Prostate gland (tissue), 2 donors: ENCODE data around the gene NSD1. TPM values are rescaled to one million over a fixed set of nuclear protein-coding genes. Genes with fewer than 3 reads are reported as not detected.

Source experiments
- DNase-seq: peaks from one replicate; pipeline ENCODE4 v3.0.0-alpha.2; 2019; ENCODE audit warnings: low spot score
- H3K27ac ChIP-seq, 2 donors: fragments of 200-600 bp; sonication (generic); 2 replicates each; pipeline ENCODE4 v1.5.1; 2017 to 2019
- H3K27me3 ChIP-seq: fragments of 200-600 bp; sonication (generic); replicated peaks from 2 replicates; pipeline ENCODE4 v1.5.1; 2019; ENCODE audit not compliant: insufficient read depth
- H3K36me3 ChIP-seq, 2 donors: fragments of 200-600 bp; sonication (generic); 1 replicate in 1 of 2; 2 replicates in 1 of 2; pipeline versions ENCODE4 v1.5.1 to v1.8.1; 2017 to 2019
- H3K4me1 ChIP-seq: fragments of 200-600 bp; sonication (generic); replicated peaks from 2 replicates; pipeline ENCODE4 v1.5.1; 2019
- H3K4me3 ChIP-seq, 2 donors: fragments of 200-600 bp; sonication (generic); 2 replicates each; pipeline ENCODE4 v1.5.1; 2017 to 2019
- H3K9me3 ChIP-seq: fragments of 200-600 bp; sonication (generic); 2 replicates; pipeline ENCODE4 v1.5.1; 2017
- CTCF ChIP-seq, 4 experiments: fragments of 200-600 bp in 2 of 4; fragments of 450-650 bp in 2 of 4; sonication (generic) in 2 of 4; IDR thresholded peaks; 1 replicate in 3 of 4; 2 replicates in 1 of 4; pipeline ENCODE4 v1.5.1; 2016 to 2019; ENCODE audit warnings: antibody characterized with exemption in 4 of 4, mild to moderate bottlenecking in 2 of 4, moderate library complexity in 2 of 4
- POLR2A ChIP-seq: fragments of 450-650 bp; IDR thresholded peaks from one replicate; pipeline ENCODE4 v1.6.1; 2016; ENCODE audit warnings: antibody characterized with exemption, mild to moderate bottlenecking
- POLR2AphosphoS5 ChIP-seq: sonication (generic); formaldehyde crosslinking; IDR thresholded peaks from one replicate; pipeline ENCODE4 v1.6.1; 2017; ENCODE audit warnings: antibody characterized with exemption
- WGBS: methylation state at CpG from one replicate; pipeline ENCODE4 v1.1.5; 2018; 5-methylcytosine and 5-hydroxymethylcytosine counted together
- intact Hi-C: fragments of 100-400 bp; cut with DNase I; formaldehyde crosslinking; loops from one replicate; pipeline ENCODE4 v1.14.2; 2022
- total RNA-seq, 2 donors: library from RNA; depleted of rRNA; stranded (reverse); fragments of >200 nt; gene quantifications; one replicate each; pipeline ENCODE4 v1.1.0, GENCODE V29; 2016

The NSD1 gene
- total RNA-seq, 2 donors from 2014 or later, result 37.2 to 53.9 TPM

- Histone ChIP-seq H3K4me1 (no peaks in the 10 kb centered on the region), H3K27ac (no peak overlapping the region), H3K36me3 (no peaks in the 10 kb centered on the region), H3K4me3 (no peak overlapping the region), H3K27me3 (no peaks in the 10 kb centered on the region), H3K9me3 (no peaks in the 10 kb centered on the region)
- no peak for DNase-seq
- intact Hi-C loops, result no loop called here
- TF ChIP-seq CTCF (IDR thresholded peaks at IDR 0.05), result no peak
- no peak for TF ChIP-seq POLR2A
- TF ChIP-seq POLR2AphosphoS5, result no peak
- 69% methylated on average over 4 of the region's 4 CpGs for WGBS
These were observed 98.8 kb downstream of the NSD1 start for GRCh38 chr5:177232358-177232757.

GRCh38 chr5:177232761-177233160, 99.2 kb downstream of the NSD1 start:
- 92% methylated on average over 1 of the region's 1 CpG for WGBS
- no peak for DNase-seq
- Histone ChIP-seq H3K27ac (no peak overlapping the region), H3K4me3 (no peak overlapping the region), H3K36me3 (no peaks in the 10 kb centered on the region), H3K9me3 (no peaks in the 10 kb centered on the region), H3K4me1 (no peaks in the 10 kb centered on the region), H3K27me3 (no peaks in the 10 kb centered on the region)
- TF ChIP-seq CTCF (IDR thresholded peaks at IDR 0.05) (no peak), POLR2A (no peak), POLR2AphosphoS5 (no peak)
- intact Hi-C loops, result no loop called here

DNA sequence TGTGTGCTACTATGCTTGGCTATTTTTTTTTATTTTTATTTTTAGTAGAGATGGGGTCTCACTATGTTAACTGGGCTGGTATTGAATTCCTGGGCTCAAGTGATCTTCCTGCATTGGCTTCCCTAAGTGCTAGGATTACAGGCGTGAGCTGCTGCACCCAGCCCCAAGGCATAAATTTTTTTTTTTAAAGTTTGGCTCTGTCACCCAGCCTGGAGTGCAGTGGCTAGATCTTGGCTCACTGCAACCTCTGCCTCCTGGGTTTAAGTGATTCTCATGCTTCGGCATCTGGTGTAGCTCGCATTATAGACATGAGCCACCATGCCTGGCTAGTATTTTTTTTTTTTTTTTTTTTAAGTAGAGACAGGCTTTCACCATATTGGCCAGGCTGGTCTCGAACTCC, 99.6 kb downstream of the NSD1 start:
- Histone ChIP-seq H3K9me3 (no peaks in the 10 kb centered on the region), H3K4me3 (no peak overlapping the region), H3K4me1 (no peaks in the 10 kb centered on the region), H3K36me3 (no peaks in the 10 kb centered on the region), H3K27me3 (no peaks in the 10 kb centered on the region), H3K27ac (no peak overlapping the region)
- 74% methylated on average over 4 of the region's 4 CpGs for WGBS
- intact Hi-C loops, result no loop called here
- DNase-seq, result no peak
- TF ChIP-seq POLR2A (no peak), CTCF (IDR thresholded peaks at IDR 0.05) (no peak), POLR2AphosphoS5 (no peak)

DNA sequence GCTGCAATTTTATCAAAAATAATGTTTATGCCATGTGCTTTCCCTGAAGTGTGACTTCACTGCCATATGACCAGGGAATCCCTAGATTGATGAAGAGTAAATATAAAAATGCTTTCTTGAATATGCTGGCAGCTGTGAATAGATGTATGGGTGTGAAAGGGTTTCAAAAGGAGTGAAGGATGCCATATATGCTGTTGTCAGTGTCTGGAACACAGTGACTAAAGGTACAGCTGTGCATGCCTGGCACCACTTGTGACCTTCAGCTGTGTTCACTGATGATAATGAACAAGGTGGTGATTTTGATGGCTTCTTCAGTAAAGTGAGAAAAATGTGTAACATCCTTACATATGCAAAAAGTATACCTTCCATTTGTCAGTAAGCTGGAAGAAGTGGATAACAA, 100.2 kb downstream of the NSD1 start:
- intact Hi-C loops, result no loop called here
- H3K36me3 ChIP-seq, result no peaks in the 10 kb centered on the region
- DNase-seq, result no peak
- no peak overlapping the region for H3K4me3 ChIP-seq
- H3K9me3 ChIP-seq, result no peaks in the 10 kb centered on the region
- TF ChIP-seq POLR2A, result no peak
- TF ChIP-seq CTCF (IDR thresholded peaks at IDR 0.05), result no peak
- no peak for TF ChIP-seq POLR2AphosphoS5
- no peaks in the 10 kb centered on the region for H3K27me3 ChIP-seq
- no peak overlapping the region for H3K27ac ChIP-seq
- no peaks in the 10 kb centered on the region for H3K4me1 ChIP-seq

- intact Hi-C loops, result no loop called here
- WGBS, result 52% methylated on average over 2 of the region's 2 CpGs
- Histone ChIP-seq H3K4me3 (no peak overlapping the region), H3K27ac (no peak overlapping the region), H3K9me3 (no peaks in the 10 kb centered on the region), H3K27me3 (no peaks in the 10 kb centered on the region), H3K36me3 (no peaks in the 10 kb centered on the region), H3K4me1 (no peaks in the 10 kb centered on the region)
- DNase-seq, result no peak
- TF ChIP-seq POLR2AphosphoS5, result no peak
- TF ChIP-seq CTCF (IDR thresholded peaks at IDR 0.05), result no peak
These were observed 101.3 kb downstream of the NSD1 start for GRCh38 chr5:177234841-177235240.
